Body of pancreas (tissue), 4 donors: ENCODE results near the gene INSIG2.

ENCODE experiments used
- CTCF ChIP-seq, 7 experiments: fragments of 450-650 bp in 4 of 7; fragments of 200-600 bp in 3 of 7; sonication (generic) in 3 of 7; IDR thresholded peaks; one replicate each; pipeline ENCODE4 v1.5.1; 2016 to 2019; ENCODE audit warnings: antibody characterized with exemption in 7 of 7
- POLR2A ChIP-seq, 3 donors: fragments of 450-650 bp; IDR thresholded peaks; one replicate each; pipeline ENCODE4 v1.6.1; 2016; ENCODE audit warnings: antibody characterized with exemption in 3 of 3, mild to moderate bottlenecking in 2 of 3

GRCh38 chr2:118091631-118092030 lies 3.4 kb downstream of the INSIG2 start:
- TF ChIP-seq CTCF (IDR thresholded peaks at IDR 0.05) (no peak), POLR2A (IDR thresholded peaks at IDR 0.05) (no peak)
